GM18526 (cell line): Measurements from ENCODE around the gene GNAT3.

Experiments
- POLR2A ChIP-seq: IDR thresholded peaks from 3 replicates; pipeline ENCODE4 v1.6.1; 2011; ENCODE audit not compliant: insufficient read length; ENCODE audit errors: extremely low read depth

GNAT3 gene

DNA sequence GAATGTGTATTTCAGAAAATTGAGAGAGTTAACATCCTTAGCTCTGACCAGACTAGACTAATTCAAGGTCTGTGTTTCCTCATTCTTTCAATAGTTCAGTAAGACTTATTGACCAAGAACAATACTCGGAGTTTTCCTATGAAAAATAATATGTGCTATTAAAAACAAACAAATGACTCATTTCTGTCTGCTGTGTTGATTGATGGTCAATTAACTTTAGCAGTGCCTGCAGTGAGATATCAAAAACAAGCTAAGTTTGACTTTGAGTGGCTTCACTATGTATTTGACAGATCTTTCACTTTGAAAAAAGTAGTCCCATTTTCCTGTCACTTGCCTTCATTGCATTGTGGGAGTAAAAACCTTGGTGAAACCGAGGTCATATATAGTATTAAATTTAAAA lies 91.0 kb downstream of the GNAT3 start:
- no peak for TF ChIP-seq POLR2A

DNA sequence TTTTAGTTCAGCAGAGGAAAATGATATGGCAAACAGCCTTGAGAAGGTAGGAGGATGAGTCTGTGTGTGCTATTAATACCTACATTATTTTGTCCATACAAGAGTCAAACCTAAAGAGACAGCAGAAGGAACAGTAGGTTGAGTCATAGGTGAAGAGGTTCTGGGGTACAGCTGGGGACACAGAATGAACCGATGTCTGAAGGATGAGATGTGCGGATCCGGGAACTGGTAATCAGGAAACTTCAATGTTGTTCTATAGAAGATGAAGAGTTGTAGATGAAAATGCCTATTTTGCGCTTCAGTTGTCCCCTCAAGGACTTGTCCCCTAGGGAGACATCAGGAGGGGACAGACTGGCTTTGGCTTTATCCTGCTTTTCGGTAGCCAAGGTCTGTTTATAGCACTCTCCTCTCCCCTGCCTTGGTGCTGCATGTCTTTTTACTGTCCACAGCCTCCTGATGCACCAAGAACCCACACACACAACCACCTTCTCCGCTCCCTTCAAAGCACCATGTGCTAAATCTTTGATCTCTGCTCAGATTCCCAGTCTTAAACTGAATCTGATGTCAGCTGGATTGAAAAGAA lies 94.6 kb downstream of the GNAT3 start:
- TF ChIP-seq POLR2A, result no peak

DNA sequence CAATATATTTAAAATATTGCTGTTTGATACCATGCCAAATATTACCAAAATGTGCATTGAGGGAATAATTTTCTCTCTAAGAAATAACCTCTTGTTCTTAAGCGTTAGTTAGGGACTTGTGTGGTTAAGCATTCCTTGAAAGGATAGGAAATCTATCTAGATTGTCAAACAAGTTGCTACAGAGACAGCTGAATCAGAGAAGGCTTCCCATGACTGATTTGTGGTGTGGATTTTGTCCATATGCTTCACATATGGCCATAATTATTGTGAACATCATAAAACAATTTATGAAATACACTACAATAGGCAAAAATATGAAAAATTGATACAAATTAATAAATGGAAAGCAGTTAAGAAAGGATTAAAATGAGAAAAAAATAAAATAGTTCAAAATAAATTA lies 96.3 kb downstream of the GNAT3 start:
- no peak for TF ChIP-seq POLR2A

DNA sequence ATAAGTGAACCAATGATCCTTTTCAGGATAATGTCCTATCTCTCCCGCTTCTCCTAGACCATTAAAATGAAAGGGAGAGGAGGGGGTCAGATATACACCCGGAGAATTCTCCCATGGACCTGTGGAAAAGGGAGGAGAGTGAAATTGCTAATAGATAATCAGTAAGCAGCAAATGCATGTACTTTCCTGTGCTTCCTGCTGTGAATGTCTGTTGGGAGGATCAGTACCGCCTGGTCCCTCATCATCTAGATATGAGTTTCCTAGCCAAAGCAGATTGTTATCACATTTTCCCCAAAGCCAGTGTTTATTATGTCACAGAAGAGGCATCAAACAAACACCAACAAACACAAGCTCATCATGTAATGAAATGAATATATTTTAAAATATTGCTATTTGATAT lies 96.8 kb downstream of the GNAT3 start:
- no peak for TF ChIP-seq POLR2A

DNA sequence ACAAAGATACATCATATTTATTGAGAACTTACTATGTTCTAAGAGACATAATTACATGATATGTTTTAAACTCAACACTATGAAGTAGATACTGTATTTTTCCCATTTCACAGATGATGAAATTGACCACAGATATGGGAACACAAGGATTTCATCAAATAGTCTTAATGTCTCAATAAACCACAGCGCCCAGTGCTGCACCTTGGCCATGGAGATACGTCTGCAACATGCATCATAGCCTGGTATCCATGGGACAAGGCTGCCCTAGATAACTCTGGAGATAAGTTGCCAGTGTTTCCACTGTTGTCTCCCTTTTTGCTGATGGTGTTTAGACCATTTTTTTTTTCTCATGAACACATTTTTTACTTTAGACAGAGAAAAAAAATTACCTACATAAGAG lies 97.5 kb downstream of the GNAT3 start:
- no peak for TF ChIP-seq POLR2A

DNA sequence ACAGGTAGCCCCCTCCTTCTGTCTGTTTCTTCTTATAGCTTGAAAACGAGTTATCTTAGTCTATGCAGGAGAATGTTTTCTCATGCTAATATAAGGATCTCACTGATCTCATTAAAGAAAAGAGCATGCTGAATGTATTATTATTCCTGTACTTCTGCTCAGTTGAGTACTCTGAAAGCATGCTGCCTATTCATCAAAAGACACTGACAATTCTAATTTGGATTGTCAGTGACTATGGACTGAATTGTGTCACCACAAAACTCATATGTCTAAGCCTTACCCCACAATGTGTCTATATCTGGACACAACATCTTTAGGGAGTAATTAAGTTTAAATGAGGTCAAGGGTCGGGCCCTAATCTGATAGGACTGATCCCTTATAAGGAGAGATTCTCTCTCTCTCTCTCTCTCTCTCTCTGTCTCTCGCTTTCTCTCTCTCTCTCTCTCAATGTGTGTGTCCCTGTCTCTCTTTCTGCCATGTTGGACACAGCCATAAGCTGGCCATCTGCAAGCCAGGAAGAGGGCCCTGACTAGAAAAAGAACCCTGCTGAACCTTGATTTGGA lies 98.4 kb downstream of the GNAT3 start:
- no peak for TF ChIP-seq POLR2A

DNA sequence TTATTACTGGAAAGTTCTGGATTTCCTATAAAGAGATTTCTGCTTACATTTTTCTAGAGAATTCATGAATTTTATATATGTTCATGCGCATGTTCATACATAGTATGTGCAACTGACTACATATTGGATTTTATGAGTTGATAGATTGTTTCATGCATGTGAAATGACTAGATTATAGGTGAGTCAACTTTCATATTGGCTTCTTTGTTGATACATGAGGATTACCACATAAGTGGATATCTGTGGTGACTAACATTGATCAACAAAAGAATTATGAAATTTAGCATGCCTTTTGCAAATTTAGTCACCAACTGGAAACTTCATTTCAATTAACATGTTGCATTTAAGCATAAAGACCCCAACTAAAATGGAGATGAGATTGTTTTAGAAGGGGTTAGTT lies 99.0 kb downstream of the GNAT3 start:
- no peak for TF ChIP-seq POLR2A

DNA sequence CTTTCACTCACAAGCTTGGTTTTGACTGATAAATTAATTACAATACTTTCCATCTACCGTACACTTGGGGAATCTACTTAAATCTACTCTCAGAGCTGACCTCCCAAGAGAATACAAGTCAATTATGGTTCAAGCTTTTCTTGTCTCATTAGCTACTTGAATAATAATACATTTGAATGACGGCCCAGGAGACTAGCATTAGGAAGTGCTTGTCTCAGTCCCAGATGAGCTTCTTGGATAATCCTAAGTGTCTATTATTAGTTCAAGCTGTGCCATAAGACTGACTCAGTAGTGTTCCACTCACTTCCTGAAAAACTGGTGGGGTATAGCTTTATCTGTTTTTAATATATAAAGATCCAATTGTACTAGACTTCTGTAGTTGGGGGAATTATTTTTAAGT lies 100.2 kb downstream of the GNAT3 start:
- no peak for TF ChIP-seq POLR2A

DNA sequence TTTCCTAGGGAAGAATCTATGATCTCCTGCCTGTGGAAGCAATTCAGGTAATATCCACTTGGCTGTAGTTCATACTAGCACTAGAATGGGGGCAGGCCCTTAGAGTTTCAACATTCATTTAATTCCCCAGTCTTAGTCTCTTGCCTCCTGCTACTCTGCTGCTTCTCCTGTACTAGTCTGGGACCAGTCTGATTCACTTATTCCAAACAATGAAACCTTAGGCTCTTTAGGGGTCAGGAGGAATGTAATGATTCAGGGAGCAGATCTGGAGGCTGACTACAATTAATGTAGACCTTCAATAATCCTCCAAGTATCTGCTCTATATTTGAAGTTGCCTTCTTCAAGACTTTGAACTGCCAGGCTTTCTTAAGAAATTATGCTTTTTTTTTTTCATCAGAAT lies 101.8 kb downstream of the GNAT3 start:
- TF ChIP-seq POLR2A, result no peak
